ENCODE results near the gene ARPC2. TPM values are rescaled to one million over a fixed set of nuclear protein-coding genes. Genes with fewer than 3 reads are reported as not detected.

The ARPC2 gene
- total RNA-seq, 2 experiments from 2014 or later, result 448 to 452 TPM

DNA sequence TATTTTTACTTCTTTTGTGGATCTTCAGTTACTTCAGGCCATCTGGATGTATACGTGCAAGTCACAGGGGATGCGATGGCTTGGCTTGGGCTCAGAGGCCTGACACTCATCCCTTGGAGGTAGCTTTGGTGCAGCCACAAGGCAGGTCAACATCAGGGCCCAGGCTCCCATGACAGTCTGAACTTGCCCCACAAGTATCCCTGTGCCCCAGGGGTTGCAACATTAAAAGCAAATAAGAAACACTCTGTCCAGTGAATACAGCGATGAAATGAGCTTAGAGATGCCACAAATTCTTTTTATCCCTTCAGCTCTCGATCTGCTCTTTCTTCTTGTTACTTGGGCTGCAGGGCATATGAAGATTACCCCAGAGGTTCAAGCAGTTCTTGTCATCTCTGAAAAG lies 37.2 kb upstream of the ARPC2 start:
- Mint-ChIP-seq H3K36me3 (ENCODE audit: low read depth) (no peaks in the 10 kb centered on the region), H3K4me3 (no peak overlapping the region), H3K9me3 (no peaks in the 10 kb centered on the region), H3K27ac (no peak overlapping the region), H3K4me1 (ENCODE audit: low read depth) (no peaks in the 10 kb centered on the region), H3K27me3 (no peaks in the 10 kb centered on the region)
- ATAC-seq (ENCODE audit: poor library complexity), result no peak
- ChIA-PET POLR2A (no interaction called here), CTCF (no interaction called here)
- Histone ChIP-seq H3K36me3 (ENCODE audit: insufficient read depth, low read length) (no peaks in the 10 kb centered on the region), H3K4me1 (ENCODE audit: insufficient read depth, low read length) (no peaks in the 10 kb centered on the region), H3K27ac (ENCODE audit: low read depth in 1 of 2, low read length in 2 of 2) (no peak overlapping the region), H3K27me3 (ENCODE audit: control insufficient read depth in 1 of 2, insufficient read depth in 2 of 2, low read length in 2 of 2) (no peaks in the 10 kb centered on the region), H3K9me3 (ENCODE audit: control insufficient read depth in 1 of 2, insufficient read depth in 1 of 2, low read length in 2 of 2) (no peaks in the 10 kb centered on the region), H3K4me3 (ENCODE audit: low read length) (no peak overlapping the region)
- TF ChIP-seq, protein P1, sequence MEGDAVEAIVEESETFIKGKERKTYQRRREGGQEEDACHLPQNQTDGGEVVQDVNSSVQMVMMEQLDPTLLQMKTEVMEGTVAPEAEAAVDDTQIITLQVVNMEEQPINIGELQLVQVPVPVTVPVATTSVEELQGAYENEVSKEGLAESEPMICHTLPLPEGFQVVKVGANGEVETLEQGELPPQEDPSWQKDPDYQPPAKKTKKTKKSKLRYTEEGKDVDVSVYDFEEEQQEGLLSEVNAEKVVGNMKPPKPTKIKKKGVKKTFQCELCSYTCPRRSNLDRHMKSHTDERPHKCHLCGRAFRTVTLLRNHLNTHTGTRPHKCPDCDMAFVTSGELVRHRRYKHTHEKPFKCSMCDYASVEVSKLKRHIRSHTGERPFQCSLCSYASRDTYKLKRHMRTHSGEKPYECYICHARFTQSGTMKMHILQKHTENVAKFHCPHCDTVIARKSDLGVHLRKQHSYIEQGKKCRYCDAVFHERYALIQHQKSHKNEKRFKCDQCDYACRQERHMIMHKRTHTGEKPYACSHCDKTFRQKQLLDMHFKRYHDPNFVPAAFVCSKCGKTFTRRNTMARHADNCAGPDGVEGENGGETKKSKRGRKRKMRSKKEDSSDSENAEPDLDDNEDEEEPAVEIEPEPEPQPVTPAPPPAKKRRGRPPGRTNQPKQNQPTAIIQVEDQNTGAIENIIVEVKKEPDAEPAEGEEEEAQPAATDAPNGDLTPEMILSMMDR (IDR thresholded peaks at IDR 0.05), result no peak
- intact Hi-C loops (cut with DNase I, micrococcal nuclease), result loop anchor here in 1 of 2 experiments (10.0 kb wide), 2 partner anchors 215 to 475 kb away; partner anchors contain the start of genes BCS1L, CTDSP1 and ZNF142
- no peak for DNase-seq

DNA sequence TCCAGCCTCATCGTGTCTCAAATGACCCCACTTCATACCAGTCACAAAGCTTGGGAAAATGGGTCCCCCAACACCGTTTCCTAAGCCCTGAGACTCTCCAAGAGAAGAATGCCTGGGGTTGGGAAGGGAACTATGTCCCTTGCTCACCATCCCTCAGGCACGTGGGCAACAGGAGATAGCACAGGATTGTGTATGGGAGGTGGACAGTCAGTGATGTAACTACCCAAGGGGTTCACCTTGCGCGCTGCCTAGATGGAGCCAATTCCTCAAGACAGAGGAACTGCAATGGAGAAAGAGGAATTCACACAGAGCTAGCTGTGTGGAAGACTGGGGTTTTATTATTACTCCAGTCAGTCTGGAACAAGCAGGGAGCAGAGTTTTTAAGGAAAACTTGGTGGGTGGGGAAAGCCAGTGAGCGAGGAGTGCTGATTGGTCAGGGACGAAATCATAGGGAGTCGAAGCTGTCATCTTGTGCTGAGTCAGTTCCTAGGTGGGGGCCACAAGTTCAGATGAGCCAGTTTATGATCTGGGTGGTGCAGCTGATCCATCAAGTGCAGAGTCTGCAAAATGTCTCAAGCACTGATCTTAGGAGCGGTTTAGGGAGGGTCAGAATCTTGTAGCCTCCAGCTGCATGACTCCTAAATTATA lies 36.4 kb upstream of the ARPC2 start:
- H3K4me1 Mint-ChIP-seq (ENCODE audit: low read depth), result no peaks in the 10 kb centered on the region
- DNase-seq (no peak), ATAC-seq (ENCODE audit: poor library complexity) (no peak)
- no peaks in the 10 kb centered on the region for H3K9me3 Mint-ChIP-seq
- ChIA-PET POLR2A (no interaction called here), CTCF (no interaction called here)
- H3K27ac Mint-ChIP-seq, result no peak overlapping the region
- TF ChIP-seq, protein P1 (IDR thresholded peaks at IDR 0.05), result no peak
- no peaks in the 10 kb centered on the region for H3K27me3 Mint-ChIP-seq
- Histone ChIP-seq H3K4me1 (ENCODE audit: insufficient read depth, low read length) (no peaks in the 10 kb centered on the region), H3K9me3 (ENCODE audit: control insufficient read depth in 1 of 2, insufficient read depth in 1 of 2, low read length in 2 of 2) (no peaks in the 10 kb centered on the region), H3K27ac (ENCODE audit: low read depth in 1 of 2, low read length in 2 of 2) (no peak overlapping the region), H3K36me3 (ENCODE audit: insufficient read depth, low read length) (no peaks in the 10 kb centered on the region), H3K27me3 (ENCODE audit: control insufficient read depth in 1 of 2, insufficient read depth in 2 of 2, low read length in 2 of 2) (no peaks in the 10 kb centered on the region), H3K4me3 (ENCODE audit: low read length) (no peak overlapping the region)
- no peak overlapping the region for H3K4me3 Mint-ChIP-seq
- H3K36me3 Mint-ChIP-seq (ENCODE audit: low read depth), result no peaks in the 10 kb centered on the region
- intact Hi-C loops (cut with DNase I, micrococcal nuclease), result loop anchor here in 1 of 2 experiments (10.0 kb wide), 2 partner anchors 214 to 474 kb away; partner anchors contain the start of genes BCS1L, CTDSP1 and ZNF142

DNA sequence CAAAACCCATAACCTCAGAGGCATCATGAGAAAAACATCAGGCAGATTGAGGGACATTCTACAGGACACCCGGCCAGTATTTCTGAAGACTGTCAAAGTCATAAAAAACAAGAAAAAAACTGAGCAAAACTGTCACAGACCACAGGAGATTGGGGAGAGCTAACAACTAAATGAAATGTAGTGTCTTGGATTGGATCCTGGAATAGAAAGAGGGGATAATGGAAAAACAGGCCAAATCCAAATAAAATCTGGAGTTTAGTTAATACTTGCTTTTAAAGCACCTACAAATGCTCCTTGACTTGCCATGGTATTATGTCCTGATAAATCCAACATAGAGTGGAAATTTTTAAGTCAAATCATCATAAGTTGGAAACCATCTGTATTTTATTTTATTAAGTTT lies 32.7 kb upstream of the ARPC2 start:
- no peaks in the 10 kb centered on the region for H3K9me3 ChIP-seq (ENCODE audit: control insufficient read depth in 1 of 2, insufficient read depth in 1 of 2, low read length in 2 of 2)
- H3K9me3 Mint-ChIP-seq, result no peaks in the 10 kb centered on the region
- H3K4me3 Mint-ChIP-seq, result no peak overlapping the region
- no peaks in the 10 kb centered on the region for H3K27me3 Mint-ChIP-seq
- no peaks in the 10 kb centered on the region for H3K36me3 Mint-ChIP-seq (ENCODE audit: low read depth)
- DNase-seq, result no peak
- H3K36me3 ChIP-seq (ENCODE audit: insufficient read depth, low read length), result no peaks in the 10 kb centered on the region
- intact Hi-C loops (cut with DNase I, micrococcal nuclease), result loop anchor here in 1 of 2 experiments (2.0 to 10.0 kb wide), 3 partner anchors 172 to 470 kb away; partner anchors contain the start of genes BCS1L, CATIP, CTDSP1 and ZNF142
- CTCF ChIA-PET, result no interaction called here
- no peak overlapping the region for H3K4me3 ChIP-seq (ENCODE audit: low read length)
- POLR2A ChIA-PET, result no interaction called here
- H3K4me1 ChIP-seq (ENCODE audit: insufficient read depth, low read length), result peaks cover 4% of the 10 kb centered on the region
- no peaks in the 10 kb centered on the region for H3K27me3 ChIP-seq (ENCODE audit: control insufficient read depth in 1 of 2, insufficient read depth in 2 of 2, low read length in 2 of 2)
- ATAC-seq (ENCODE audit: poor library complexity), result no peak
- peaks cover 6% of the 10 kb centered on the region for H3K4me1 Mint-ChIP-seq (ENCODE audit: low read depth)
- no peak overlapping the region for H3K27ac ChIP-seq (ENCODE audit: low read depth in 1 of 2, low read length in 2 of 2)
- H3K27ac Mint-ChIP-seq, result no peak overlapping the region
- TF ChIP-seq, protein P1 (IDR thresholded peaks at IDR 0.05), result no peak

Data from CD4-positive, alpha-beta T cell (primary cell).